GM12891 (cell line): ENCODE measurements around the gene USP36.

ENCODE experiments used
- PAX5 ChIP-seq: IDR thresholded peaks from 2 replicates; pipeline ENCODE4 v1.6.1; 2011; ENCODE audit warnings: low read length, moderate library complexity, mild to moderate bottlenecking; ENCODE audit not compliant: insufficient read depth, severe bottlenecking
- POLR2A ChIP-seq: IDR thresholded peaks from 2 replicates; pipeline ENCODE4 v1.6.1; 2011; ENCODE audit warnings: low read depth, low read length, control low read depth
- POLR2AphosphoS5 ChIP-seq: IDR thresholded peaks from 2 replicates; pipeline ENCODE4 v1.6.1; 2011; ENCODE audit warnings: low read depth, low read length, control low read depth
- POU2F2 ChIP-seq: IDR thresholded peaks from 2 replicates; pipeline ENCODE4 v1.6.1; 2011; ENCODE audit warnings: low read depth, mild to moderate bottlenecking, control low read depth, low read length, moderate library complexity
- SPI1 ChIP-seq: IDR thresholded peaks from 2 replicates; pipeline ENCODE4 v1.6.1; 2011; ENCODE audit warnings: low read depth, low read length, control low read depth
- TAF1 ChIP-seq: IDR thresholded peaks from 2 replicates; pipeline ENCODE4 v1.6.1; 2011; ENCODE audit warnings: low read depth, low read length, control low read depth

- TF ChIP-seq POLR2AphosphoS5 (no peak), POLR2A (no peak), TAF1 (no peak), SPI1 (no peak), PAX5 (no peak), POU2F2 (no peak)
Measured at GRCh38 chr17:78817123-78817522, 23.5 kb downstream of the USP36 start.
